ENCODE measurements around the gene SNAP47. TPM values are rescaled to one million over a fixed set of nuclear protein-coding genes. Genes with fewer than 3 reads are reported as not detected.
"Not testable (repeated sequence)": the region's sequence is repeated elsewhere in the genome, so short reads cannot be mapped to it uniquely, and the experiment has no call there.

SNAP47 gene
- polyA plus RNA-seq: 25.2 TPM
- long read RNA-seq, donor 1, partial matches to known transcripts: 0 of 4 reads
- long read RNA-seq, donor 1, other reads (novel, unspliced or antisense): 0 of 4 reads
- long read RNA-seq, donor 2, partial matches to known transcripts: 14 of 25 reads
- long read RNA-seq, donor 2, other reads (novel, unspliced or antisense): 10 of 25 reads
- long read RNA-seq, donor 3: 0 reads
- long read RNA-seq, donor 4, partial matches to known transcripts: 0 of 1 reads
- long read RNA-seq, donor 4, other reads (novel, unspliced or antisense): 0 of 1 reads
- long read RNA-seq, donor 5, partial matches to known transcripts: 8 of 12 reads
- long read RNA-seq, donor 5, other reads (novel, unspliced or antisense): 0 of 12 reads
- long read RNA-seq, donor 6, transcript SNAP47-202 (5 exons, 2,362 nt): major isoform, 5 of 8 reads
- long read RNA-seq, donor 6, partial matches to known transcripts: 0 of 8 reads
- long read RNA-seq, donor 6, other reads (novel, unspliced or antisense): 0 of 8 reads
- long read RNA-seq, donor 7, transcript SNAP47-202 (5 exons, 2,362 nt): major isoform, 5 of 5 reads
- long read RNA-seq, donor 7, partial matches to known transcripts: 0 of 5 reads
- long read RNA-seq, donor 7, other reads (novel, unspliced or antisense): 0 of 5 reads
- long read RNA-seq, donor 8, transcript SNAP47-202 (5 exons, 2,362 nt): major isoform, 8 of 26 reads
- long read RNA-seq, donor 8, partial matches to known transcripts: 12 of 26 reads
- long read RNA-seq, donor 8, other reads (novel, unspliced or antisense): 6 of 26 reads
- long read RNA-seq, donor 9, transcript SNAP47-202 (5 exons, 2,362 nt): major isoform, 11 of 17 reads
- long read RNA-seq, donor 9, partial matches to known transcripts: 0 of 17 reads
- long read RNA-seq, donor 9, other reads (novel, unspliced or antisense): 5 of 17 reads
- long read RNA-seq, donor 10, transcript SNAP47-202 (5 exons, 2,362 nt): major isoform, 5 of 15 reads
- long read RNA-seq, donor 10, partial matches to known transcripts: 0 of 15 reads
- long read RNA-seq, donor 10, other reads (novel, unspliced or antisense): 6 of 15 reads
- long read RNA-seq, donor 11, partial matches to known transcripts: 7 of 10 reads
- long read RNA-seq, donor 11, other reads (novel, unspliced or antisense): 0 of 10 reads

GRCh38 chr1:227734856-227735538 lies at the start of gene SNAP47, which contains the start of gene JMJD4:
TSS of gene SNAP47 (plus strand) at chr1:227735435. CDS start at chr1:227747737, 12,302 bp downstream.
TSS of gene JMJD4 (minus strand) at chr1:227735302. CDS start at chr1:227735273, 29 bp downstream.
- DNase-seq: peak; percentile 92 to 94
- WGBS (ENCODE audit: insufficient coverage, low lambda C conversion rate): no CpG with 5 or more reads among the region's 83 CpGs
- H3K4me1 ChIP-seq (ENCODE audit: control insufficient read depth, insufficient read depth, low read length): peaks cover 19% of the 10 kb centered on the region
- peaks cover 34% of the 10 kb centered on the region for H3K36me3 ChIP-seq (ENCODE audit: control insufficient read depth, insufficient read depth, low read length)
- peak within 1 kb of the TSS; percentile 65 for H3K27ac ChIP-seq (ENCODE audit: low read length)
- no peaks in the 10 kb centered on the region for H3K27me3 ChIP-seq (ENCODE audit: control insufficient read depth, insufficient read depth, low read length)
- H3K4me3 ChIP-seq (ENCODE audit: low read length): peak within 1 kb of the TSS; percentile 87
- H3K9me3 ChIP-seq (ENCODE audit: control insufficient read depth, low read depth, low read length): no peaks in the 10 kb centered on the region

GRCh38 chr1:227685807-227686206 lies 49.4 kb upstream of the SNAP47 start:
- DNase-seq: no peak
- peaks cover 3% of the 10 kb centered on the region for H3K9me3 ChIP-seq (ENCODE audit: control insufficient read depth, low read depth, low read length)

GRCh38 chr1:227697321-227697864 lies 37.8 kb upstream of the SNAP47 start:
- no peak overlapping the region for H3K27ac ChIP-seq (ENCODE audit: low read length)
- no peaks in the 10 kb centered on the region for H3K4me1 ChIP-seq (ENCODE audit: control insufficient read depth, insufficient read depth, low read length)
- no peaks in the 10 kb centered on the region for H3K36me3 ChIP-seq (ENCODE audit: control insufficient read depth, insufficient read depth, low read length)
- DNase-seq: no peak
- WGBS (ENCODE audit: insufficient coverage, low lambda C conversion rate): 100% methylated on average over 1 of the region's 3 CpGs
- H3K4me3 ChIP-seq (ENCODE audit: low read length): no peak overlapping the region
- H3K27me3 ChIP-seq (ENCODE audit: control insufficient read depth, insufficient read depth, low read length): no peaks in the 10 kb centered on the region
- peaks cover 2% of the 10 kb centered on the region for H3K9me3 ChIP-seq (ENCODE audit: control insufficient read depth, low read depth, low read length)

More at GRCh38 chr1:227685807-227686206, 49.4 kb upstream of the SNAP47 start:
- no CpG with 5 or more reads among the region's 8 CpGs for WGBS (ENCODE audit: insufficient coverage, low lambda C conversion rate)
- Histone ChIP-seq H3K4me3 (ENCODE audit: low read length) (no peak overlapping the region), H3K4me1 (ENCODE audit: control insufficient read depth, insufficient read depth, low read length) (no peaks in the 10 kb centered on the region), H3K36me3 (ENCODE audit: control insufficient read depth, insufficient read depth, low read length) (no peaks in the 10 kb centered on the region), H3K27ac (ENCODE audit: low read length) (no peak overlapping the region), H3K27me3 (ENCODE audit: control insufficient read depth, insufficient read depth, low read length) (no peaks in the 10 kb centered on the region)

GRCh38 chr1:227701631-227702030 lies 33.6 kb upstream of the SNAP47 start:
- not testable (repeated sequence) for H3K4me3 ChIP-seq (ENCODE audit: low read length); H3K4me1 ChIP-seq (ENCODE audit: control insufficient read depth, insufficient read depth, low read length); H3K36me3 ChIP-seq (ENCODE audit: control insufficient read depth, insufficient read depth, low read length); H3K27me3 ChIP-seq (ENCODE audit: control insufficient read depth, insufficient read depth, low read length); H3K27ac ChIP-seq (ENCODE audit: low read length); H3K9me3 ChIP-seq (ENCODE audit: control insufficient read depth, low read depth, low read length); DNase-seq
- 100% methylated on average over 1 of the region's 1 CpG for WGBS (ENCODE audit: insufficient coverage, low lambda C conversion rate)

GRCh38 chr1:227707846-227708245 lies 27.4 kb upstream of the SNAP47 start:
- Histone ChIP-seq H3K9me3 (ENCODE audit: control insufficient read depth, low read depth, low read length) (no peaks in the 10 kb centered on the region), H3K4me1 (ENCODE audit: control insufficient read depth, insufficient read depth, low read length) (no peaks in the 10 kb centered on the region), H3K4me3 (ENCODE audit: low read length) (no peak overlapping the region), H3K27me3 (ENCODE audit: control insufficient read depth, insufficient read depth, low read length) (no peaks in the 10 kb centered on the region), H3K36me3 (ENCODE audit: control insufficient read depth, insufficient read depth, low read length) (no peaks in the 10 kb centered on the region), H3K27ac (ENCODE audit: low read length) (no peak overlapping the region)
- DNase-seq: no peak
- no CpG with 5 or more reads among the region's 1 CpG for WGBS (ENCODE audit: insufficient coverage, low lambda C conversion rate)

- H3K27ac ChIP-seq (ENCODE audit: low read length): no peak overlapping the region
- no CpG with 5 or more reads among the region's 1 CpG for WGBS (ENCODE audit: insufficient coverage, low lambda C conversion rate)
- no peaks in the 10 kb centered on the region for H3K9me3 ChIP-seq (ENCODE audit: control insufficient read depth, low read depth, low read length)
Measured at GRCh38 chr1:227709451-227709850, 25.8 kb upstream of the SNAP47 start.

GRCh38 chr1:227710474-227710873 lies 24.8 kb upstream of the SNAP47 start:
- H3K4me1 ChIP-seq (ENCODE audit: control insufficient read depth, insufficient read depth, low read length); H3K9me3 ChIP-seq (ENCODE audit: control insufficient read depth, low read depth, low read length); DNase-seq; H3K4me3 ChIP-seq (ENCODE audit: low read length); H3K36me3 ChIP-seq (ENCODE audit: control insufficient read depth, insufficient read depth, low read length); H3K27ac ChIP-seq (ENCODE audit: low read length); H3K27me3 ChIP-seq (ENCODE audit: control insufficient read depth, insufficient read depth, low read length): not testable (repeated sequence)
- WGBS (ENCODE audit: insufficient coverage, low lambda C conversion rate): no CpG with 5 or more reads among the region's 24 CpGs

More at GRCh38 chr1:227709451-227709850, 25.8 kb upstream of the SNAP47 start:
- DNase-seq: no peak
- H3K27me3 ChIP-seq (ENCODE audit: control insufficient read depth, insufficient read depth, low read length): no peaks in the 10 kb centered on the region
- H3K36me3 ChIP-seq (ENCODE audit: control insufficient read depth, insufficient read depth, low read length): no peaks in the 10 kb centered on the region
- H3K4me3 ChIP-seq (ENCODE audit: low read length): no peak overlapping the region
- H3K4me1 ChIP-seq (ENCODE audit: control insufficient read depth, insufficient read depth, low read length): no peaks in the 10 kb centered on the region

GRCh38 chr1:227712648-227713047 lies 22.6 kb upstream of the SNAP47 start:
- no peak for DNase-seq
- H3K36me3 ChIP-seq (ENCODE audit: control insufficient read depth, insufficient read depth, low read length): no peaks in the 10 kb centered on the region
- no peaks in the 10 kb centered on the region for H3K9me3 ChIP-seq (ENCODE audit: control insufficient read depth, low read depth, low read length)

GRCh38 chr1:227718932-227719331 lies 16.3 kb upstream of the SNAP47 start:
- Histone ChIP-seq H3K4me1 (ENCODE audit: control insufficient read depth, insufficient read depth, low read length) (no peaks in the 10 kb centered on the region), H3K9me3 (ENCODE audit: control insufficient read depth, low read depth, low read length) (peaks cover 9% of the 10 kb centered on the region), H3K27ac (ENCODE audit: low read length) (no peak overlapping the region), H3K27me3 (ENCODE audit: control insufficient read depth, insufficient read depth, low read length) (no peaks in the 10 kb centered on the region), H3K36me3 (ENCODE audit: control insufficient read depth, insufficient read depth, low read length) (no peaks in the 10 kb centered on the region), H3K4me3 (ENCODE audit: low read length) (no peak overlapping the region)
- no peak for DNase-seq
- WGBS (ENCODE audit: insufficient coverage, low lambda C conversion rate): 100% methylated on average over 1 of the region's 2 CpGs

More at GRCh38 chr1:227712648-227713047, 22.6 kb upstream of the SNAP47 start:
- Histone ChIP-seq H3K4me3 (ENCODE audit: low read length) (no peak overlapping the region), H3K4me1 (ENCODE audit: control insufficient read depth, insufficient read depth, low read length) (no peaks in the 10 kb centered on the region), H3K27ac (ENCODE audit: low read length) (no peak overlapping the region), H3K27me3 (ENCODE audit: control insufficient read depth, insufficient read depth, low read length) (no peaks in the 10 kb centered on the region)
